Measurements from ENCODE around the gene REEP3.
"Not testable (repeated sequence)": the region's sequence is repeated elsewhere in the genome, so short reads cannot be mapped to it uniquely, and the experiment has no call there.

Gene REEP3

GRCh38 chr10:63497321-63497720 lies 23.9 kb upstream of the REEP3 start:
- H3K36me3 ChIP-seq (ENCODE audit: insufficient read depth, low read length) = 0 out of 2 replicates have a peak, but pooled peaks cover 5% of the 10 kb centered on the region
- DNase-seq (no peak), ATAC-seq (ENCODE audit: insufficient read depth, low read depth) (no peak)
- H3K4me1 ChIP-seq (ENCODE audit: insufficient read depth, low read length) = no peaks in the 10 kb centered on the region
- H3K9ac ChIP-seq (ENCODE audit: low read depth, low read length) = no peak overlapping the region
- H3K79me2 ChIP-seq (ENCODE audit: insufficient read depth, low read length) = peaks cover 96% of the 10 kb centered on the region
- H3K27me3 ChIP-seq (ENCODE audit: insufficient read depth, low read length, poor library complexity) = no peaks in the 10 kb centered on the region
- TF ChIP-seq CTCF (IDR thresholded peaks at IDR 0.05; ENCODE audit: borderline replicate concordance, extremely low read depth, low read length, poor library complexity, severe bottlenecking) (no peak), EZH2 (IDR thresholded peaks at IDR 0.05; ENCODE audit: borderline replicate concordance, low read depth, low read length, severe bottlenecking) (no peak)
- H3K4me2 ChIP-seq (ENCODE audit: insufficient read depth, low read length) = no peak overlapping the region
- peaks cover 48% of the 10 kb centered on the region; the same call in 1 of the 2 replicates for H4K20me1 ChIP-seq (ENCODE audit: insufficient read depth, low read length)
- no peaks in the 10 kb centered on the region for H3K9me3 ChIP-seq (ENCODE audit: insufficient read depth, low read length, severe bottlenecking)
- no peak overlapping the region for H2AFZ ChIP-seq (ENCODE audit: low read depth, low read length)
- no peak overlapping the region for H3K27ac ChIP-seq (ENCODE audit: low read length)
- no peak overlapping the region for H3K4me3 ChIP-seq (ENCODE audit: low read depth in 1 of 2, low read length in 2 of 2)

DNA sequence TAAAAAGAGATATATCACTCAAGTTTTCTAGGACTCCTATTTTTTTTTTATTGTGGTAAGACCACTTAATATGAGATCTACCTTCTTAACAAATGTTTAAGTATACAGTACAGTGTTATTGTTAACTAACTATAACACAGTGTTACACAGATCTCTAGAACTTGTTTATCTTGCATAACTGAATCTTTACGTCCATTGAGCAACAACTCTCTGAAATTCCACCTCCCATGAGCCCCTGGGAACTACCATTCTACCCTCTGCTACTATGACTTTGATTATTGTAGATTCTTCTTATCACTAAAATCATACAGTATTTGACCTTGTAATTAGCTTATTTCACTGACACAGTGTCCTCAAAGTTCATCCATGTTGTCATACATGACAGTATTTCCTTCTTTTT lies 22.5 kb upstream of the REEP3 start:
- no peak overlapping the region for H3K4me3 ChIP-seq (ENCODE audit: low read depth in 1 of 2, low read length in 2 of 2)
- TF ChIP-seq CTCF (IDR thresholded peaks at IDR 0.05; ENCODE audit: borderline replicate concordance, extremely low read depth, low read length, poor library complexity, severe bottlenecking) (no peak), EZH2 (IDR thresholded peaks at IDR 0.05; ENCODE audit: borderline replicate concordance, low read depth, low read length, severe bottlenecking) (no peak)
- H3K27me3 ChIP-seq (ENCODE audit: insufficient read depth, low read length, poor library complexity) = no peaks in the 10 kb centered on the region
- H2AFZ ChIP-seq (ENCODE audit: low read depth, low read length) = no peak overlapping the region
- 0 out of 2 replicates have a peak, but pooled peaks cover 5% of the 10 kb centered on the region for H3K36me3 ChIP-seq (ENCODE audit: insufficient read depth, low read length)
- H4K20me1 ChIP-seq (ENCODE audit: insufficient read depth, low read length) = peaks cover 60% of the 10 kb centered on the region
- H3K4me1 ChIP-seq (ENCODE audit: insufficient read depth, low read length) = no peaks in the 10 kb centered on the region
- DNase-seq (no peak), ATAC-seq (ENCODE audit: insufficient read depth, low read depth) (no peak)
- no peak overlapping the region for H3K27ac ChIP-seq (ENCODE audit: low read length)
- H3K9ac ChIP-seq (ENCODE audit: low read depth, low read length) = no peak overlapping the region
- H3K9me3 ChIP-seq (ENCODE audit: insufficient read depth, low read length, severe bottlenecking) = no peaks in the 10 kb centered on the region
- H3K79me2 ChIP-seq (ENCODE audit: insufficient read depth, low read length) = peaks cover 97% of the 10 kb centered on the region
- no peak overlapping the region for H3K4me2 ChIP-seq (ENCODE audit: insufficient read depth, low read length)

- not testable (repeated sequence) for ATAC-seq (ENCODE audit: insufficient read depth, low read depth)
- H3K79me2 ChIP-seq (ENCODE audit: insufficient read depth, low read length) = peaks cover 99% of the 10 kb centered on the region
Observed at GRCh38 chr10:63500551-63500950, 20.6 kb upstream of the REEP3 start.

DNA sequence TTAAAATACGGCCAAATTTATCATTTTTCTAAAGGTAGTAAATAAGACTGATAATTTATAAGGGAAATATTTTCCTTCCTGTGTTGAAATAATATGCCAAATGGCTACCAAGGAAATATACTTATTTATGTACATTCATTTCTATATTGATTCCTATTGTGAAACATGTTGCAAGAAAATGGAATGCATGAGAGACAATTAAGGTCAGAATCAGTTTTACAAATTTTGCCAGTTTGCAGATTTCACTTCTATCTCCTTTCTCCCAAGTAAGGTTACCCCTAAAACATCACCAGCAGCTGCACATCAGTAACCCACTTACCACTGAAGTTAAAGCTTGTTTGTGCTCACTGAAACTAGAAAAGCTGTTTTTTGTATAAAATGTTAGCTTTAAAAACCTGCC lies 19.2 kb upstream of the REEP3 start:
- H3K4me1 ChIP-seq (ENCODE audit: insufficient read depth, low read length) = no peaks in the 10 kb centered on the region
- DNase-seq = no peak
- H3K9ac ChIP-seq (ENCODE audit: low read depth, low read length) = no peak overlapping the region
- H4K20me1 ChIP-seq (ENCODE audit: insufficient read depth, low read length) = peaks cover 73% of the 10 kb centered on the region
- H3K4me3 ChIP-seq (ENCODE audit: low read depth in 1 of 2, low read length in 2 of 2) = no peak overlapping the region
- no peak overlapping the region for H2AFZ ChIP-seq (ENCODE audit: low read depth, low read length)
- no peaks in the 10 kb centered on the region for H3K27me3 ChIP-seq (ENCODE audit: insufficient read depth, low read length, poor library complexity)
- no peak for ATAC-seq (ENCODE audit: insufficient read depth, low read depth)
- H3K36me3 ChIP-seq (ENCODE audit: insufficient read depth, low read length) = no peaks in the 10 kb centered on the region
- TF ChIP-seq EZH2 (IDR thresholded peaks at IDR 0.05; ENCODE audit: borderline replicate concordance, low read depth, low read length, severe bottlenecking) (no peak), CTCF (IDR thresholded peaks at IDR 0.05; ENCODE audit: borderline replicate concordance, extremely low read depth, low read length, poor library complexity, severe bottlenecking) (no peak)
- H3K4me2 ChIP-seq (ENCODE audit: insufficient read depth, low read length) = no peak overlapping the region
- peaks cover 99% of the 10 kb centered on the region for H3K79me2 ChIP-seq (ENCODE audit: insufficient read depth, low read length)
- no peaks in the 10 kb centered on the region for H3K9me3 ChIP-seq (ENCODE audit: insufficient read depth, low read length, severe bottlenecking)
- no peak overlapping the region for H3K27ac ChIP-seq (ENCODE audit: low read length)

More at GRCh38 chr10:63500551-63500950, 20.6 kb upstream of the REEP3 start:
- DNase-seq; H3K9ac ChIP-seq (ENCODE audit: low read depth, low read length); H3K4me2 ChIP-seq (ENCODE audit: insufficient read depth, low read length); H3K36me3 ChIP-seq (ENCODE audit: insufficient read depth, low read length); H3K4me1 ChIP-seq (ENCODE audit: insufficient read depth, low read length); H3K27ac ChIP-seq (ENCODE audit: low read length); H3K9me3 ChIP-seq (ENCODE audit: insufficient read depth, low read length, severe bottlenecking); H3K4me3 ChIP-seq (ENCODE audit: low read depth in 1 of 2, low read length in 2 of 2); H2AFZ ChIP-seq (ENCODE audit: low read depth, low read length); H3K27me3 ChIP-seq (ENCODE audit: insufficient read depth, low read length, poor library complexity): not testable (repeated sequence)
- H4K20me1 ChIP-seq (ENCODE audit: insufficient read depth, low read length) = peaks cover 65% of the 10 kb centered on the region

Measured in DND-41 (cell line).